CD14-positive monocyte (primary cell): Measurements from ENCODE around the gene SLC36A3. TPM values are rescaled to one million over a fixed set of nuclear protein-coding genes. Genes with fewer than 3 reads are reported as not detected.

Source experiments
- DNase-seq, 3 donors: peaks; one replicate each; pipeline ENCODE4 v3.0.0-alpha.2; 2011 to 2022
- H2AFZ ChIP-seq: 2 replicates; pipeline ENCODE4 v1.6.0; 2012; ENCODE audit warnings: mild to moderate bottlenecking, low read depth, low read length, inconsistent platforms; ENCODE audit not compliant: insufficient read depth, poor library complexity, severe bottlenecking
- H3K27ac ChIP-seq, 2 donors: 1 replicate in 1 of 2; 2 replicates in 1 of 2; pipeline ENCODE4 v1.5.1; 2012 to 2013; ENCODE audit warnings: low read length in 2 of 2, control low read depth in 1 of 2, inconsistent platforms in 1 of 2, low read depth in 1 of 2, mild to moderate bottlenecking in 1 of 2
- H3K27me3 ChIP-seq, 2 donors: one replicate each; pipeline versions ENCODE4 v1.6.0 to v1.6.1; 2011 to 2013; ENCODE audit warnings: low read length in 2 of 2; ENCODE audit not compliant: control insufficient read depth in 2 of 2, insufficient read depth in 2 of 2
- H3K36me3 ChIP-seq, 2 donors: replicated peaks in 1 of 2; 1 replicate in 1 of 2; 2 replicates in 1 of 2; pipeline versions ENCODE4 v1.5.1 to v1.6.1; 2012 to 2013; ENCODE audit warnings: low read length in 2 of 2, control low read depth in 1 of 2, inconsistent platforms in 1 of 2, mild to moderate bottlenecking in 1 of 2; ENCODE audit not compliant: insufficient read depth in 2 of 2, control insufficient read depth in 1 of 2
- H3K4me1 ChIP-seq, 2 donors: 1 replicate in 1 of 2; 2 replicates in 1 of 2; pipeline versions ENCODE4 v1.5.1 to v1.6.1; 2012 to 2013; ENCODE audit warnings: low read length in 2 of 2, control low read depth in 1 of 2, inconsistent platforms in 1 of 2, mild to moderate bottlenecking in 1 of 2, moderate library complexity in 1 of 2; ENCODE audit not compliant: insufficient read depth in 2 of 2, control insufficient read depth in 1 of 2
- H3K4me2 ChIP-seq: replicated peaks from 2 replicates; pipeline ENCODE3; 2012; ENCODE audit warnings: low read length, moderate library complexity, mild to moderate bottlenecking; ENCODE audit not compliant: poor library complexity, severe bottlenecking; ENCODE audit errors: extremely low read depth
- H3K4me3 ChIP-seq, 3 experiments: fragments of 200-600 bp in 1 of 3; sonication (generic) in 1 of 3; replicated peaks in 1 of 3; 1 replicate in 2 of 3; 2 replicates in 1 of 3; pipeline ENCODE4 v1.5.1; 2011 to 2013; ENCODE audit warnings: low read length in 3 of 3, mild to moderate bottlenecking in 3 of 3, control low read depth in 2 of 3, low read depth in 2 of 3, inconsistent platforms in 1 of 3, moderate library complexity in 1 of 3
- H3K79me2 ChIP-seq: 2 replicates; pipeline ENCODE4 v1.6.0; 2012; ENCODE audit warnings: mild to moderate bottlenecking, control low read depth, inconsistent platforms, low read length, moderate library complexity; ENCODE audit not compliant: insufficient read depth
- H3K9ac ChIP-seq: 2 replicates; pipeline ENCODE4 v1.6.0; 2017; ENCODE audit warnings: low read length, mild to moderate bottlenecking; ENCODE audit not compliant: insufficient read depth, poor library complexity, severe bottlenecking
- H3K9me3 ChIP-seq, 2 donors: replicated peaks in 1 of 2; 1 replicate in 1 of 2; 2 replicates in 1 of 2; pipeline versions ENCODE4 v1.5.1 to v1.6.1; 2012 to 2013; ENCODE audit warnings: low read length in 2 of 2, control low read depth in 1 of 2; ENCODE audit not compliant: control insufficient read depth in 1 of 2, insufficient read depth in 1 of 2
- H4K20me1 ChIP-seq: 2 replicates; pipeline ENCODE4 v1.6.0; 2012; ENCODE audit warnings: mild to moderate bottlenecking, low read length, control low read depth, moderate library complexity; ENCODE audit not compliant: insufficient read depth
- H3K27ac Mint-ChIP-seq, 7 donors: one replicate each; pipeline ENCODE4 v1.8.0; 2020; ENCODE audit warnings: mild to moderate bottlenecking in 7 of 7, mixed read lengths in 7 of 7, moderate library complexity in 6 of 7, inconsistent platforms in 2 of 7
- H3K27me3 Mint-ChIP-seq, 3 donors: one replicate each; pipeline ENCODE4 v1.8.0; 2021 to 2022; ENCODE audit warnings: low read depth in 3 of 3, mild to moderate bottlenecking in 3 of 3, mixed read lengths in 3 of 3, moderate library complexity in 3 of 3, inconsistent platforms in 1 of 3
- H3K36me3 Mint-ChIP-seq, 2 donors: one replicate each; pipeline ENCODE4 v1.8.0; 2020; ENCODE audit warnings: mixed read lengths in 2 of 2, inconsistent platforms in 1 of 2, mild to moderate bottlenecking in 1 of 2
- H3K4me1 Mint-ChIP-seq: one replicate; pipeline ENCODE4 v1.8.0; 2020; ENCODE audit warnings: mild to moderate bottlenecking, mixed read lengths
- H3K4me3 Mint-ChIP-seq, 2 donors: one replicate each; pipeline ENCODE4 v1.8.0; 2020; ENCODE audit warnings: mild to moderate bottlenecking in 2 of 2, mixed read lengths in 2 of 2, moderate library complexity in 1 of 2
- H3K9me3 Mint-ChIP-seq, 7 donors: one replicate each; pipeline ENCODE4 v1.8.0; 2020 to 2022; ENCODE audit warnings: mixed read lengths in 7 of 7, mild to moderate bottlenecking in 6 of 7, moderate library complexity in 6 of 7, inconsistent platforms in 2 of 7
- WGBS: methylation state at CpG from one replicate; pipeline ENCODE4 v1.1.5; 2013; ENCODE audit warnings: missing lambda C conversion rate; ENCODE audit not compliant: insufficient coverage; 5-methylcytosine and 5-hydroxymethylcytosine counted together
- intact Hi-C, 2 donors: fragments of 100-400 bp; cut with micrococcal nuclease; formaldehyde crosslinking; loops; one replicate each; pipeline versions ENCODE4 v1.15.0 to v1.15.1; 2023
- polyA plus RNA-seq, 3 donors: library from polyadenylated mRNA; depleted of rRNA in 1 of 3; unstranded in 2 of 3; stranded (reverse) in 1 of 3; fragments of 300-500 nt in 2 of 3; fragments of >200 nt in 1 of 3; fragmentation: Illumina TruSeq in 2 of 3; gene quantifications; 1 replicate in 2 of 3; 2 replicates in 1 of 3; pipeline ENCODE4 v1.2.3, GENCODE V29; 2012 to 2021
- TF ChIP-seq, protein P1 (sequence below): fragments of 200-600 bp; IDR thresholded peaks from one replicate; pipeline ENCODE4 v1.8.0; 2022; ENCODE audit warnings: antibody characterized with exemption, mild to moderate bottlenecking

SLC36A3 gene
- polyA plus RNA-seq, 3 donors, result not detected

DNA sequence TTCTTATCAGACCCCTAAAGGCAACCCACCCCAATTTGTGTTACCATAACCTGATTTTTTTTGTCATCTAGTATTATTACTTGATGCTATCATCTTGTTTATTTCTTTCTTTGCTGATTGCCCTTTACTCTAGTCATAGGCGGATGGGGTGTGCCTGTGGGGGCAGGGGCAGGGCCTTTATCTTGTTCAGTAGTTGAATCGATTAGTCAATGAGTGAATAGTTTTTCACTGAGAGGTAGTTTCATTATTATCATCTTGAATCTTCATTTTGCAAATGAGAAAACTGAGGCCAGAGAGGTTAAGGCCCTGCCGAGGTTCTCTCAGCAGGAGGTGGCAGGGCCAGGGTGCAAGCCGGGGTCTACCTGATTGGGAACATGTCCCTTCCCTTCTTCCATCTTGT, 60.0 kb downstream of the SLC36A3 start:
- Histone ChIP-seq H3K36me3 (no peaks in the 10 kb centered on the region), H3K27me3 (no peaks in the 10 kb centered on the region), H3K27ac (no peak overlapping the region), H3K79me2 (no peaks in the 10 kb centered on the region), H3K9ac (no peak overlapping the region), H3K4me3 (no peak overlapping the region), H3K9me3 (no peaks in the 10 kb centered on the region), H3K4me2 (no peak overlapping the region), H4K20me1 (no peaks in the 10 kb centered on the region), H3K4me1 (peaks cover 9 to 42% of the 10 kb centered on the region in 2 donors), H2AFZ (no peak overlapping the region)
- no peak overlapping the region for H3K4me3 Mint-ChIP-seq
- peaks cover 29% of the 10 kb centered on the region for H3K4me1 Mint-ChIP-seq
- intact Hi-C loops, result loop anchor here in 1 of 2 donors (10.0 kb wide), 1 partner anchor 189 kb away; no protein-coding TSS in a partner anchor
- TF ChIP-seq, protein P1, sequence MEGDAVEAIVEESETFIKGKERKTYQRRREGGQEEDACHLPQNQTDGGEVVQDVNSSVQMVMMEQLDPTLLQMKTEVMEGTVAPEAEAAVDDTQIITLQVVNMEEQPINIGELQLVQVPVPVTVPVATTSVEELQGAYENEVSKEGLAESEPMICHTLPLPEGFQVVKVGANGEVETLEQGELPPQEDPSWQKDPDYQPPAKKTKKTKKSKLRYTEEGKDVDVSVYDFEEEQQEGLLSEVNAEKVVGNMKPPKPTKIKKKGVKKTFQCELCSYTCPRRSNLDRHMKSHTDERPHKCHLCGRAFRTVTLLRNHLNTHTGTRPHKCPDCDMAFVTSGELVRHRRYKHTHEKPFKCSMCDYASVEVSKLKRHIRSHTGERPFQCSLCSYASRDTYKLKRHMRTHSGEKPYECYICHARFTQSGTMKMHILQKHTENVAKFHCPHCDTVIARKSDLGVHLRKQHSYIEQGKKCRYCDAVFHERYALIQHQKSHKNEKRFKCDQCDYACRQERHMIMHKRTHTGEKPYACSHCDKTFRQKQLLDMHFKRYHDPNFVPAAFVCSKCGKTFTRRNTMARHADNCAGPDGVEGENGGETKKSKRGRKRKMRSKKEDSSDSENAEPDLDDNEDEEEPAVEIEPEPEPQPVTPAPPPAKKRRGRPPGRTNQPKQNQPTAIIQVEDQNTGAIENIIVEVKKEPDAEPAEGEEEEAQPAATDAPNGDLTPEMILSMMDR, result no peak
- no peak for DNase-seq
- 83% methylated on average over 1 of the region's 4 CpGs for WGBS
- H3K27ac Mint-ChIP-seq, result no peak overlapping the region
- no peaks in the 10 kb centered on the region for H3K9me3 Mint-ChIP-seq
- peaks cover 2 to 7% (median 3%) of the 10 kb centered on the region in 3 donors for H3K27me3 Mint-ChIP-seq
- H3K36me3 Mint-ChIP-seq, result no peaks in the 10 kb centered on the region

DNA sequence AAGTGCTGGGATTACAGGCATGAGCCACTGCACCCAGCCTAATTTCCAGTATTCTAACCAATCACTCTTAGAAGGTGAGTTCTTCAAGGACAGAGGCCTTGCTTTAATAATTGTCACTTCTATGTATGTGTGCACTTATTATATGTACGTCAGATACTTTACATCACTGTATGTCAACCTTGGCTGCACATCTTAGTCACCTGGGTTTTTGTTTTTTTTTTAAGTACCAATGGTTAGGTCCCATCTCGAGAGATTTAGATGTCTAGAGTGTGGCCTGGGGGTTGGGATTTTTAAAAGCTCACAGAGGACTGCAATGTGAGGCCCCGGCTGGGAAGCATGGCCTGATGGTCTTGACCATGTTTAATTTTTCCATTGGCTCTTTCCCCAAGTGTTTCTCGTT, 60.4 kb downstream of the SLC36A3 start:
- TF ChIP-seq, protein P1, result no peak
- Mint-ChIP-seq H3K4me1 (peaks cover 30% of the 10 kb centered on the region), H3K4me3 (no peak overlapping the region), H3K36me3 (no peaks in the 10 kb centered on the region), H3K9me3 (no peaks in the 10 kb centered on the region), H3K27me3 (peaks cover 2 to 7% (median 3%) of the 10 kb centered on the region in 3 donors), H3K27ac (no peak overlapping the region)
- H3K27me3 ChIP-seq, result no peaks in the 10 kb centered on the region
- intact Hi-C loops, result loop anchor here in 1 of 2 donors (10.0 kb wide), 1 partner anchor 188 kb away; no protein-coding TSS in a partner anchor
- no peak overlapping the region for H3K4me3 ChIP-seq
- H3K27ac ChIP-seq, result no peak overlapping the region
- no peak overlapping the region for H3K9ac ChIP-seq
- H4K20me1 ChIP-seq, result no peaks in the 10 kb centered on the region
- no peak overlapping the region for H2AFZ ChIP-seq
- H3K4me1 ChIP-seq, result peaks cover 9 to 42% of the 10 kb centered on the region in 2 donors
- H3K4me2 ChIP-seq, result no peak overlapping the region
- H3K79me2 ChIP-seq, result no peaks in the 10 kb centered on the region
- no peak for DNase-seq
- WGBS, result 100% methylated on average over 2 of the region's 4 CpGs
- no peaks in the 10 kb centered on the region for H3K9me3 ChIP-seq
- H3K36me3 ChIP-seq, result no peaks in the 10 kb centered on the region
